Measurements from ENCODE around the gene ADCYAP1R1.

The ADCYAP1R1 gene

DNA sequence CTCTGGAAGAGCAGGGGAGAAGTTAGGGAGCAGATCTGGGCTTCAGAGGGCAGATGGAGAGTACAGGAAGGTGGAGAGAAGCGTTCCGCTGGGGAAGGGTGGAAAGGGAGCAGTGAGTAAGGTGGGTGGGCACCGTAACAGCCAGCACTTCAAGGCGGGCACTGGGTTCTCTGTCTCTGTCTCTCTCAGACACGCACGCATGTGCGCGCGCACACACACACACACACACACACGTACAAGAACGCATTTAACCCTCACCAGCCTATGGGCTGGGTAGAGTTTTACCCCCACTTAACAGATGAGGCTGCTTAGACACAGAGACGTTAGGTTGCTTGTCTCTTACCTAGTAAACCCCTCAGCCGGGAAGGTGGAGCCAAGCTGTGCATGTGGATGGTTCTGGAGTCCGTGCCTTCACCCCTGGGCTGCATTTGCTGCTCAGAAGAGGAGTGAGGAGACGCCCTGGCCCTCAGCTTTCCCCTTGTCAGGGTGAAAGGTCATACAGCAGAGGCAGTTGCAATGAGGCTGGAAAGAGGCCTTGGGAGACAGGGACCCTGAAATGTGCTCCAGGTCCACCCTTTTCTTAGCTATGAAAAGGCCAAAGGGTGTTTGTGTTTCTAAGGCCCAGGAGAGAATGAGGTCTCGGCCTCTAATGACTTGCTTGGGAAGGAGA, 16.0 kb downstream of the ADCYAP1R1 start:
- POLR2A ChIA-PET = no interaction called here

DNA sequence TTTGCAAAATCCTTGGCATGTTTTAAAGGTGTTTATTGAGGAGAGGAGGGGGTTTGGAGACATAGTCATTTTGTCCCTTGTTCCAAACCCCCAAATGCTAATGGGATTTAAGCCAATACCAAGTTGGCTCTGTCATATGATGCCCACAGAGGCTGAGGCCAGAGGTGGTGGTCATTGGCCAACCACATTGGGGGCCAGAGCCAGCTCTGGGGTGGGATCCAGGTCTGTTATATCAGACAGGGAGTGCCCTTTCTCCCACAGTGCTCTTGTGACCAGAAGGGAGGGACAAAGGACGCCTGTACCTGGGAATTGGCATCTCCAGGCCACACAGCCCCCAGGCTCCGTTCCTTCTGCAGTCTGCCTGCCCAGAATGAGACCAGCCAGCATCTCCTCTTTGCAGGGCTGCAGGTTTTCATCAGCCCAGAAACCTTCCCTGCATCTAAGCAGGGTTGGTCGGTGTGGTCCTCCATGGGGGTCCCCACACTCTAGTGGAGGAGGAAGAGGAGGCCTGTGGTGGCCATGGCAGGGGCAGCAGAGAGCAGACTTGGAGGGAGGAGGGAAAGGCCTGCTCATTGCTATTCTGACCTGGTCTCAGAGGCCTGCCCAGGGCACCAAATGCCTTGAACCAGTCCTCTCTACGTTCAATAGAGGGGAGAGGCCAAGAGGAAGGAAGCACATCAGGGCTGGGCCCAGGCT, 17.9 kb downstream of the ADCYAP1R1 start:
- DNase-seq (ENCODE audit: low read depth, low spot score) = no peak
- no peak overlapping the region for H3K4me3 ChIP-seq (ENCODE audit: low read depth, low read length)
- ChIA-PET CTCF (no interaction called here), POLR2A (no interaction called here)
- TF ChIP-seq CTCF (IDR thresholded peaks at IDR 0.05; ENCODE audit: insufficient read depth, low read length, missing control alignments) = no peak

More for the DNA sequence above, 16.0 kb downstream of the ADCYAP1R1 start:
- CTCF ChIA-PET = no interaction called here
- no peak for TF ChIP-seq CTCF (IDR thresholded peaks at IDR 0.05; ENCODE audit: insufficient read depth, low read length, missing control alignments)
- no peak for DNase-seq (ENCODE audit: low read depth, low spot score)
- H3K4me3 ChIP-seq (ENCODE audit: low read depth, low read length) = no peak overlapping the region

GRCh38 chr7:31070991-31071644, 19.0 kb downstream of the ADCYAP1R1 start:
- DNase-seq (ENCODE audit: low read depth, low spot score) = no peak
- POLR2A ChIA-PET = no interaction called here

GRCh38 chr7:31071645-31072029, 19.5 kb downstream of the ADCYAP1R1 start:
- no peak for TF ChIP-seq CTCF (IDR thresholded peaks at IDR 0.05; ENCODE audit: insufficient read depth, low read length, missing control alignments)
- POLR2A ChIA-PET = no interaction called here
- CTCF ChIA-PET = no interaction called here
- H3K4me3 ChIP-seq (ENCODE audit: low read depth, low read length) = no peak overlapping the region
- DNase-seq (ENCODE audit: low read depth, low spot score) = no peak

More at GRCh38 chr7:31070991-31071644, 19.0 kb downstream of the ADCYAP1R1 start:
- no peak overlapping the region for H3K4me3 ChIP-seq (ENCODE audit: low read depth, low read length)
- no peak for TF ChIP-seq CTCF (IDR thresholded peaks at IDR 0.05; ENCODE audit: insufficient read depth, low read length, missing control alignments)
- CTCF ChIA-PET = no interaction called here

- POLR2A ChIA-PET = no interaction called here
- no peak for DNase-seq (ENCODE audit: low read depth, low spot score)
- CTCF ChIA-PET = no interaction called here
- H3K4me3 ChIP-seq (ENCODE audit: low read depth, low read length) = no peak overlapping the region
- TF ChIP-seq CTCF (IDR thresholded peaks at IDR 0.05; ENCODE audit: insufficient read depth, low read length, missing control alignments) = no peak
Measured at GRCh38 chr7:31073326-31074119, 21.4 kb downstream of the ADCYAP1R1 start.

- H3K4me3 ChIP-seq (ENCODE audit: low read depth, low read length) = no peak overlapping the region
- TF ChIP-seq CTCF (IDR thresholded peaks at IDR 0.05; ENCODE audit: insufficient read depth, low read length, missing control alignments) = no peak
- CTCF ChIA-PET = no interaction called here
- no peak for DNase-seq (ENCODE audit: low read depth, low spot score)
- POLR2A ChIA-PET = no interaction called here
Measured at GRCh38 chr7:31074120-31074383, 21.9 kb downstream of the ADCYAP1R1 start.
